ENCODE results near the gene NPAS1. TPM values are rescaled to one million over a fixed set of nuclear protein-coding genes. Genes with fewer than 3 reads are reported as not detected.
A peak's percentile ranks its signal among the peaks of the same experiment; 100 is the strongest.

NPAS1 gene
- polyA plus RNA-seq, 1 donor (not counting 4 experiments of a cell fraction or from before 2014, with no cell fraction given), result 0.42 TPM

- dilution Hi-C loops (cut with MboI; ENCODE audit: extremely low pct_ligation_motif_present, low sequenced_read_pairs), result no loop called here
- H3K4me3 ChIP-seq (ENCODE audit: control insufficient read depth in 2 of 3, extremely low read depth in 1 of 3, insufficient read depth in 2 of 3, low read depth in 1 of 3, low read length in 3 of 3), result no peak overlapping the region
- H3K9me1 ChIP-seq (ENCODE audit: control insufficient read depth, extremely low read depth, insufficient read depth, low read length), result peaks cover 6% of the 10 kb centered on the region
- no peak for FAIRE-seq
- H3K4me2 ChIP-seq (ENCODE audit: control insufficient read depth, extremely low read depth, insufficient read depth, low read depth, low read length), result no peak overlapping the region
- no peak for DNase-seq (ENCODE audit: low read depth, low spot score)
- H3K9ac ChIP-seq (ENCODE audit: control insufficient read depth, extremely low read depth, insufficient read depth, low read length), result no peak overlapping the region
- no peaks in the 10 kb centered on the region for H3K27me3 ChIP-seq (ENCODE audit: control insufficient read depth, extremely low read depth, insufficient read depth, low read length)
- H3K4me1 ChIP-seq (ENCODE audit: control insufficient read depth, extremely low read depth, insufficient read depth, low read length), result peaks cover 28% of the 10 kb centered on the region
- no peak for TF ChIP-seq EZH2 (IDR thresholded peaks at IDR 0.05; ENCODE audit: low read length)
- no peak for TF ChIP-seq CTCF (optimal IDR thresholded peaks at IDR 0.05 in 1 of 3, IDR thresholded peaks at IDR 0.05 in 1 of 3, conservative IDR thresholded peaks at IDR 0.05 in 1 of 3; ENCODE audit: extremely low read depth in 1 of 3, insufficient read depth in 2 of 3, low read length in 3 of 3)
- peaks cover 4% of the 10 kb centered on the region for H4K20me1 ChIP-seq (ENCODE audit: control insufficient read depth, extremely low read depth, insufficient read depth, low read length)
- H2AFZ ChIP-seq (ENCODE audit: control insufficient read depth, low read length), result no peak overlapping the region
- peaks cover 0 to 4% of the 10 kb centered on the region in 2 experiments for H3K36me3 ChIP-seq (ENCODE audit: control insufficient read depth in 2 of 2, extremely low read depth in 1 of 2, insufficient read depth in 2 of 2, low read length in 2 of 2)
- H3K79me2 ChIP-seq (ENCODE audit: control insufficient read depth, insufficient read depth, low read length), result peaks cover 8% of the 10 kb centered on the region
- no peak overlapping the region for H3K27ac ChIP-seq (ENCODE audit: control insufficient read depth, insufficient read depth, low read length)
- H3K9me3 ChIP-seq (ENCODE audit: control insufficient read depth, low read depth, low read length), result no peaks in the 10 kb centered on the region
Measured at GRCh38 chr19:46978171-46978869, 41.3 kb upstream of the NPAS1 start.

GRCh38 chr19:46979126-46980105, 40.2 kb upstream of the NPAS1 start:
- dilution Hi-C loops (cut with MboI; ENCODE audit: extremely low pct_ligation_motif_present, low sequenced_read_pairs), result no loop called here
- Histone ChIP-seq H3K4me2 (ENCODE audit: control insufficient read depth, extremely low read depth, insufficient read depth, low read depth, low read length) (no peak overlapping the region), H3K4me1 (ENCODE audit: control insufficient read depth, extremely low read depth, insufficient read depth, low read length) (peaks cover 28% of the 10 kb centered on the region), H3K36me3 (ENCODE audit: control insufficient read depth in 2 of 2, extremely low read depth in 1 of 2, insufficient read depth in 2 of 2, low read length in 2 of 2) (peaks cover 2 to 4% of the 10 kb centered on the region in 2 experiments), H3K9me3 (ENCODE audit: control insufficient read depth, low read depth, low read length) (no peaks in the 10 kb centered on the region), H3K27ac (ENCODE audit: control insufficient read depth, insufficient read depth, low read length) (no peak overlapping the region), H3K9me1 (ENCODE audit: control insufficient read depth, extremely low read depth, insufficient read depth, low read length) (peaks cover 6% of the 10 kb centered on the region), H3K27me3 (ENCODE audit: control insufficient read depth, extremely low read depth, insufficient read depth, low read length) (no peaks in the 10 kb centered on the region), H4K20me1 (ENCODE audit: control insufficient read depth, extremely low read depth, insufficient read depth, low read length) (peaks cover 4% of the 10 kb centered on the region), H2AFZ (ENCODE audit: control insufficient read depth, low read length) (no peak overlapping the region), H3K9ac (ENCODE audit: control insufficient read depth, extremely low read depth, insufficient read depth, low read length) (no peak overlapping the region), H3K79me2 (ENCODE audit: control insufficient read depth, insufficient read depth, low read length) (peaks cover 11% of the 10 kb centered on the region), H3K4me3 (ENCODE audit: control insufficient read depth in 2 of 3, extremely low read depth in 1 of 3, insufficient read depth in 2 of 3, low read depth in 1 of 3, low read length in 3 of 3) (no peak overlapping the region)
- FAIRE-seq (no peak), DNase-seq (ENCODE audit: low read depth, low spot score) (no peak)
- peak in 1 of 3 experiments; percentile 4 for TF ChIP-seq CTCF (optimal IDR thresholded peaks at IDR 0.05 in 1 of 3, IDR thresholded peaks at IDR 0.05 in 1 of 3, conservative IDR thresholded peaks at IDR 0.05 in 1 of 3; ENCODE audit: extremely low read depth in 1 of 3, insufficient read depth in 2 of 3, low read length in 3 of 3)
- TF ChIP-seq EZH2 (IDR thresholded peaks at IDR 0.05; ENCODE audit: low read length), result no peak
